ENCODE results near the gene KLHL17.
A peak's percentile ranks its signal among the peaks of the same experiment; 100 is the strongest.
"Not testable (repeated sequence)": the region's sequence is repeated elsewhere in the genome, so short reads cannot be mapped to it uniquely, and the experiment has no call there.

The KLHL17 gene

DNA sequence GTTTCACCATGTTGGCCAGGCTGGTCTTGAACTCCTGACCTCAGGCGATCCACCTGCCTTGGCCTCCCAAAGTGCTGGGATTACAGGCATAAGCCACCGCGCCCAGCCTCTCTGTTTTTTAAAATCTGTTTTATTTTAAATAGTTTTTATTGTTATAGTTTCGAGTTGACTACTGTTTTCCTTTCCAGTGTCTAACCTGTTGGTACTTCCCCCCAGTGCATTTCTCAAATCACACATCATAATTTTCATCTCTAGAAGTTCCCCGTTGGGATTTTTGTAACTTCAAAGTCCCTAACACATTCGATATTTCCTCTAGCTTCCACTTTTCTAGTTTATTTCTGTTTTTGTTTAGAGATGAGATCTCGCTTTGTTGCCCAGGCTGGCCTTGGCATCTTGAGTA is 32.0 kb downstream of the KLHL17 start:
- H3K9me3 ChIP-seq (ENCODE audit: control insufficient read depth, insufficient read depth, low read length) = no peaks in the 10 kb centered on the region
- no peaks in the 10 kb centered on the region for H3K4me1 ChIP-seq (ENCODE audit: control insufficient read depth, insufficient read depth, low read length)
- no peak overlapping the region for H3K4me3 ChIP-seq (ENCODE audit: low read depth, low read length)
- H3K27me3 ChIP-seq (ENCODE audit: control insufficient read depth, insufficient read depth, low read length) = peaks cover 72% of the 10 kb centered on the region
- no peak overlapping the region for H3K27ac ChIP-seq (ENCODE audit: low read depth, low read length)
- no peak overlapping the region for H3K9ac ChIP-seq (ENCODE audit: low read depth, low read length)
- no peaks in the 10 kb centered on the region for H3K36me3 ChIP-seq (ENCODE audit: control insufficient read depth, insufficient read depth, low read length)

DNA sequence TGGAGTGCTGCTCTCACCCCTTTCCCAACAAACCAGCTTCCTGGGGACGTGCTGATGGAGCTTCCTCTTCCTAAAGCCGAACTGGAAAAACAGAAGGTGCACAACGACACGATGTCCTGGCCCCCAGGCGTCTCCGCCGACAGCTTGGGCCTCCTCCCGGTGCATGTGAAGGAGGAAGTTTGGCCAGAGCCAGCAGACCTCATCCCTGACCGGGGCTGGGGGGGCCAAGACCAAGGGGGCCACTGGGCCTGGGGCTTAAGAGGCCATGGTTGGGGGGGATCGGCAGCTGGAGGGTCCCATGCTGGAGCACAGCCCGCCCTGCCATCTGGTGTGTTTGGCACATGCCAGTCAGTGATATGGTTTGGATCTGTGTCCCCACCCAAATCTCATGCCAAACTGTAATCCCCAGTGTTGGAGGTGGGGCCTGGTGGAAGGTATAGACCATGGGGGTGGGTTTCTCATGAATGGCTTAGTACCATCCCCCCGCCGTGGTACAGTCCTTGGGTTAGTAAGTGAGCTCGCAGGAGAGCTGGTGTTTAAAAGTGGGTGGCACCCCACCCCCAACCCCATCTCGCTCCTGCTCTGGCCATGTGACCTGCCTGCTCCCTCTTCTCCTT is 33.1 kb downstream of the KLHL17 start:
- Histone ChIP-seq H3K36me3 (ENCODE audit: control insufficient read depth, insufficient read depth, low read length) (no peaks in the 10 kb centered on the region), H3K27me3 (ENCODE audit: control insufficient read depth, insufficient read depth, low read length) (peaks cover 82% of the 10 kb centered on the region), H3K9me3 (ENCODE audit: control insufficient read depth, insufficient read depth, low read length) (no peaks in the 10 kb centered on the region), H3K4me1 (ENCODE audit: control insufficient read depth, insufficient read depth, low read length) (no peaks in the 10 kb centered on the region), H3K4me3 (ENCODE audit: low read depth, low read length) (no peak overlapping the region), H3K9ac (ENCODE audit: low read depth, low read length) (no peak overlapping the region), H3K27ac (ENCODE audit: low read depth, low read length) (no peak overlapping the region)

- H3K36me3 ChIP-seq (ENCODE audit: control insufficient read depth, insufficient read depth, low read length); H3K9ac ChIP-seq (ENCODE audit: low read depth, low read length); H3K9me3 ChIP-seq (ENCODE audit: control insufficient read depth, insufficient read depth, low read length); H3K4me3 ChIP-seq (ENCODE audit: low read depth, low read length); H3K4me1 ChIP-seq (ENCODE audit: control insufficient read depth, insufficient read depth, low read length); H3K27ac ChIP-seq (ENCODE audit: low read depth, low read length): not testable (repeated sequence)
- H3K27me3 ChIP-seq (ENCODE audit: control insufficient read depth, insufficient read depth, low read length) = peaks cover 82% of the 10 kb centered on the region
These were observed 34.2 kb downstream of the KLHL17 start for GRCh38 chr1:994546-994945.

DNA sequence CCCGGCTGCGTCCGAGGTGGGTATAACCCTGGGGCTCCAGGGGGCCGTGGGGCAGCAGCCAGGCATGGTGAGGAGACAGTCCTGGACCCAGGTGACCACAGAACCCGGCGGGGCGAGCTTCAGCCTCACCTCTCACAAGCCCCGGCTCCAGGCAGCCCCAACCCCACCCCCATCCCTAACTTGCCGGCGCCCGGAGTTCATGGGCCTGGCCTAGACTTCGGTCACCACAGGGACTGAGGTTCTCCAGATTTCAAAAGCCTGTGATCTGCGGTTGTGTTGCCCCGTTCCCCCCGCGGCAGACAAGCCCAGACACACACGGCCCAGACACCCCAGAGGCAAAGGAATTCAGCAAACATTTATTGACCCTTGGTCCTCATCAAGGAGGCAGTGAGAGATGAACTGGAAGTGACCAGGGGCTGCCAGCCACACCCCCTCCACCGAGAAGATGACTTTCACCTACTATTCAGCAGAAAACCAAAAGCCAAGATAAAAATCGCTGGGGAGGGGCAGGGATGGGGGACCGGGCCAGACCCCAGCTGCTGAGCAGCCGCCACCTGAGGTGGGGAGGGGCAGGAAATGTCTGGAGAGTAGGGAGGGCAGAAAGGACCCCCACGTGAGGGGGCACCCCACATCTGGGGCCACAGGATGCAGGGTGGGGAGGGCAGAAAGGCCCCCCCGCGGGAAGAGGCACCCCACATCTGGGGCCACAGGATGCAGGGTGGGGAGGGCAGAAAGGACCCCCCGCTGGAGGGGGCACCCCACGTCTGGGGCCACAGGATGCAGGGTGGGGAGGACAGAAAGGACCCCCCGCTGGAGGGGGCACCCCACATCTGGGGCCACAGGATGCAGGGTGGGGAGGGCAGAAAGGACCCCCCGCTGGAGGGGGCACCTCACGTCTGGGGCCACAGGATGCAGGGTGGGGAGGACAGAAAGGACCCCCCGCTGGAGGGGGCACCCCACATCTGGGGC is 35.6 kb downstream of the KLHL17 start:
- Histone ChIP-seq H3K27ac (ENCODE audit: low read depth, low read length) (no peak overlapping the region), H3K9ac (ENCODE audit: low read depth, low read length) (no peak overlapping the region), H3K4me1 (ENCODE audit: control insufficient read depth, insufficient read depth, low read length) (no peaks in the 10 kb centered on the region), H3K27me3 (ENCODE audit: control insufficient read depth, insufficient read depth, low read length) (peaks cover 85% of the 10 kb centered on the region), H3K9me3 (ENCODE audit: control insufficient read depth, insufficient read depth, low read length) (no peaks in the 10 kb centered on the region), H3K4me3 (ENCODE audit: low read depth, low read length) (no peak overlapping the region), H3K36me3 (ENCODE audit: control insufficient read depth, insufficient read depth, low read length) (no peaks in the 10 kb centered on the region)

DNA sequence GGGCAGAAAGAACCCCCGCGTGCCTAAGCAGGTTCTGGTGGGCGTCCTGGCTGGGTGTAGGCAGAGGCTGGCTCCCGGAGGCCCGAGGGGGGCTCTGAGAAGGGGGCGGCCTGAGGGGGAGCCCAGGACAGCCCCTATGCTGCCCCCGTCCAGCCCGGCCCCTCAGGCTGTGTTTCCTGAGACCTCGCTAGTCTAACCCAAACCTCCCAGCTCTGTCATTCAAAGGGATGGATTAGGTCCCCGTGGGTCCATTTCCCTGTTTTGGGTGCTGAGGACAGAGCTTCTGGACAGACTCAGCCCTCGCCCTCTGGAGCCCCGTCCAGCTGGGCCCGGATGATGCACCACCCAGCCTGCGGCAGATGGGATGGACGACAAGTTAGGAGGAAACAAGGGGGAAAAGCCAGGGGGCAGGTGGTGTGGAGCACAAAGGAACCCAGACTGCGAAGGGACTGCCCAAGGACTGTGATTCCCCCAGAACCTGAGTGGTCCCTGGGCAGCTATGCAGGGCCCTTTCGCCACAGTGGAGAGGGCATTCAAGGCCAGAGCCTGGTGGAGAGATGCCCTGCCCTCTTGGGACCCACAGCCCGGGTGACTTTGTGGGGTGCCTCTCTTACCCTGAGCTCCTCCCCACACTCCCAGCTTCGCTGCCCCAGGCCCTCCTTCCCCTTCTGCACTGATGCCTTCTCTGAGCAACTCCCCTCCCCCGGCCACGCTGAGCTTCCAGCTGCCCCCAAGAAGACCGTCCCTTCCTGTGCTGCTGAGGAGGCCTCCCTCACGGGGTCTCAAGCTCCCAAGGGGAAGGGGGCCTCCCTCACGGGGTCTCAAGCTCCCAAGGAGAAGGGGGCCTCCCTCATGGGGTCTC is 36.7 kb downstream of the KLHL17 start:
- no peaks in the 10 kb centered on the region for H3K36me3 ChIP-seq (ENCODE audit: control insufficient read depth, insufficient read depth, low read length)
- H3K9me3 ChIP-seq (ENCODE audit: control insufficient read depth, insufficient read depth, low read length) = no peaks in the 10 kb centered on the region
- no peak overlapping the region for H3K4me3 ChIP-seq (ENCODE audit: low read depth, low read length)
- H3K4me1 ChIP-seq (ENCODE audit: control insufficient read depth, insufficient read depth, low read length) = no peaks in the 10 kb centered on the region
- no peak overlapping the region for H3K27ac ChIP-seq (ENCODE audit: low read depth, low read length)
- peaks cover 87% of the 10 kb centered on the region for H3K27me3 ChIP-seq (ENCODE audit: control insufficient read depth, insufficient read depth, low read length)
- no peak overlapping the region for H3K9ac ChIP-seq (ENCODE audit: low read depth, low read length)

DNA sequence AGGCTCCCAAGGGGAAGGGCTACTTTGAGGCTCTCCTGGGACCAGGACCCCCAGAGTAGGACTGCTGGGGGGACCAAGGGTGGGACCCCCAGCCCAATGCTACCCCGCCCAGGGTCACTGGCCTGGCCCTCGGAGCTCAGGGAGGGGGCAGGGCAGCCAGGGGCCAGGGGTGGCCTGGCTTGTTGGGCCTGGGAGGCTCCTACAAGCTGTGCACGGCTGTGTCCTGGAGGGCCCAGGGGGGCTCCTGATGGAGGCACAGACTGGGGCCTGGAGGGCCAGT is 37.3 kb downstream of the KLHL17 start:
- H3K4me1 ChIP-seq (ENCODE audit: control insufficient read depth, insufficient read depth, low read length) = no peaks in the 10 kb centered on the region
- no peak overlapping the region for H3K4me3 ChIP-seq (ENCODE audit: low read depth, low read length)
- no peak overlapping the region for H3K9ac ChIP-seq (ENCODE audit: low read depth, low read length)
- peaks cover 84% of the 10 kb centered on the region for H3K27me3 ChIP-seq (ENCODE audit: control insufficient read depth, insufficient read depth, low read length)
- no peak overlapping the region for H3K27ac ChIP-seq (ENCODE audit: low read depth, low read length)
- H3K36me3 ChIP-seq (ENCODE audit: control insufficient read depth, insufficient read depth, low read length) = no peaks in the 10 kb centered on the region
- no peaks in the 10 kb centered on the region for H3K9me3 ChIP-seq (ENCODE audit: control insufficient read depth, insufficient read depth, low read length)

GRCh38 chr1:997993-998744 is 37.8 kb downstream of the KLHL17 start:
- Histone ChIP-seq H3K4me1 (ENCODE audit: control insufficient read depth, insufficient read depth, low read length) (no peaks in the 10 kb centered on the region), H3K9ac (ENCODE audit: low read depth, low read length) (no peak overlapping the region), H3K9me3 (ENCODE audit: control insufficient read depth, insufficient read depth, low read length) (no peaks in the 10 kb centered on the region), H3K27me3 (ENCODE audit: control insufficient read depth, insufficient read depth, low read length) (peaks cover 84% of the 10 kb centered on the region), H3K27ac (ENCODE audit: low read depth, low read length) (no peak overlapping the region), H3K36me3 (ENCODE audit: control insufficient read depth, insufficient read depth, low read length) (no peaks in the 10 kb centered on the region), H3K4me3 (ENCODE audit: low read depth, low read length) (peak overlapping the region; percentile 40; the same call in 1 of the 2 replicates)

DNA sequence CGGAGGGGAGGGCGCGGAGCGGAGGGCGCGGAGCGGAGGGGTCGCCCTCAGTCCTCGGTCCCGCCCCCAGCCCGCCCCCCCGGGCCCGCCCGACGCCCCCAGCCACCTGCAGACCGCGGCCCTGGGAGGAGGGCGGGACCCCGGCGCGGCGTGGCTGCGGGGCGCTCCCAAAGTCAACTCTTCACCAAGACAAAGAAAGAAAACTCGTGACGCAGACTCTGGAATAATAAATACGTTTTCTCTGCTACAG is 38.3 kb downstream of the KLHL17 start:
- H3K4me1 ChIP-seq (ENCODE audit: control insufficient read depth, insufficient read depth, low read length) = no peaks in the 10 kb centered on the region
- no peak overlapping the region for H3K27ac ChIP-seq (ENCODE audit: low read depth, low read length)
- H3K9ac ChIP-seq (ENCODE audit: low read depth, low read length) = no peak overlapping the region
- H3K27me3 ChIP-seq (ENCODE audit: control insufficient read depth, insufficient read depth, low read length) = peaks cover 86% of the 10 kb centered on the region
- no peaks in the 10 kb centered on the region for H3K9me3 ChIP-seq (ENCODE audit: control insufficient read depth, insufficient read depth, low read length)
- H3K4me3 ChIP-seq (ENCODE audit: low read depth, low read length) = peak overlapping the region; percentile 61; the same call in 1 of the 2 replicates
- H3K36me3 ChIP-seq (ENCODE audit: control insufficient read depth, insufficient read depth, low read length) = no peaks in the 10 kb centered on the region

- peak overlapping the region; percentile 51 for H3K27ac ChIP-seq (ENCODE audit: low read depth, low read length)
- H3K36me3 ChIP-seq (ENCODE audit: control insufficient read depth, insufficient read depth, low read length) = no peaks in the 10 kb centered on the region
- H3K9me3 ChIP-seq (ENCODE audit: control insufficient read depth, insufficient read depth, low read length) = no peaks in the 10 kb centered on the region
- no peaks in the 10 kb centered on the region for H3K4me1 ChIP-seq (ENCODE audit: control insufficient read depth, insufficient read depth, low read length)
- peaks cover 87% of the 10 kb centered on the region for H3K27me3 ChIP-seq (ENCODE audit: control insufficient read depth, insufficient read depth, low read length)
- no peak overlapping the region for H3K9ac ChIP-seq (ENCODE audit: low read depth, low read length)
- H3K4me3 ChIP-seq (ENCODE audit: low read depth, low read length) = peak overlapping the region; percentile 61; the same call in 1 of the 2 replicates
These were observed 38.8 kb downstream of the KLHL17 start for GRCh38 chr1:998995-999724.

- peak within 1 kb of the TSS; percentile 61 for H3K4me3 ChIP-seq (ENCODE audit: low read depth, low read length)
- peak within 1 kb of the TSS; percentile 75 for H3K27ac ChIP-seq (ENCODE audit: low read depth, low read length)
- peak within 1 kb of the TSS; percentile 65; the same call in 1 of the 2 replicates for H3K9ac ChIP-seq (ENCODE audit: low read depth, low read length)
- H3K27me3 ChIP-seq (ENCODE audit: control insufficient read depth, insufficient read depth, low read length) = peaks cover 90% of the 10 kb centered on the region
- H3K36me3 ChIP-seq (ENCODE audit: control insufficient read depth, insufficient read depth, low read length) = no peaks in the 10 kb centered on the region
- no peaks in the 10 kb centered on the region; the same call in 1 of the 2 replicates for H3K4me1 ChIP-seq (ENCODE audit: control insufficient read depth, insufficient read depth, low read length)
- no peaks in the 10 kb centered on the region for H3K9me3 ChIP-seq (ENCODE audit: control insufficient read depth, insufficient read depth, low read length)
These were observed 39.5 kb downstream of the KLHL17 start, which contains the start of gene HES4 for GRCh38 chr1:999725-1000356. Gene HES4, minus strand, starts transcription at chr1:1000097. Its CDS starts 124 bp downstream, at chr1:999973.
